ENCODE measurements around the gene WWP2.

The WWP2 gene

DNA sequence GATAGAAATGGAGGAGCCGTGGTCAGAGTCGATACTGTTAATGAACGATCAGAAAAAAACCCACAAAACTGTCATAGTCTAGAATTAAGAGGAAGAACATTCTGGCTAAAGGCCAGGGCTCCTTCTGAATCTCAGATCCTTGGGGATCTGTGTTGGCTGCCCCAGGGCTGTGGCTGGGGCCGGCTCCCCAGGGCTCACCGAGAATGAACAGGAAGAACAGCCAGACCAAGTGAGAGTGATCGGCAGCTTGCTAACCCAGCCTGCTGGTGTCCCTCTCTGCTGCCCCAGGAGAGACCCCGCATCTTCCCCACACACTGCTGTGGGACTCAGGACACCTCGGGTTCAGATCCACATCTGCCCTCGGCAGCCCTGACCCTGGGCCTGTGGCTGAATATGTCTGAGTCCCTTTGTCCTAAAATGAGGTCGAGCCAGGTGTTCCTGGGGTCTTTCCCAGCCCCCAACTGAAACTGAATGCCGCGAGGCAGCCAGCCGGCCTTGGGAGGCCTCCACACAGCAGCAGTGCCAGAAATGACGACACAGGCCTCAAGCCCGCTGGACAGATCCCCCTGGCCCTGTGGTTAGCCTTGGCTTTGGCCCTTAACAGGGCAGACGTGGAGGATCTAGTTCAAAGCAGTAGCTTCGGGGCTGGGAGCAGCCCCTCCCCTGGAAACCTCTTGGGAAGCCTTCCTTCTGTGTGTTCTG is 165.1 kb downstream of the WWP2 start:
- peak; percentile 84 for DNase-seq (ENCODE audit: low read depth)

DNA sequence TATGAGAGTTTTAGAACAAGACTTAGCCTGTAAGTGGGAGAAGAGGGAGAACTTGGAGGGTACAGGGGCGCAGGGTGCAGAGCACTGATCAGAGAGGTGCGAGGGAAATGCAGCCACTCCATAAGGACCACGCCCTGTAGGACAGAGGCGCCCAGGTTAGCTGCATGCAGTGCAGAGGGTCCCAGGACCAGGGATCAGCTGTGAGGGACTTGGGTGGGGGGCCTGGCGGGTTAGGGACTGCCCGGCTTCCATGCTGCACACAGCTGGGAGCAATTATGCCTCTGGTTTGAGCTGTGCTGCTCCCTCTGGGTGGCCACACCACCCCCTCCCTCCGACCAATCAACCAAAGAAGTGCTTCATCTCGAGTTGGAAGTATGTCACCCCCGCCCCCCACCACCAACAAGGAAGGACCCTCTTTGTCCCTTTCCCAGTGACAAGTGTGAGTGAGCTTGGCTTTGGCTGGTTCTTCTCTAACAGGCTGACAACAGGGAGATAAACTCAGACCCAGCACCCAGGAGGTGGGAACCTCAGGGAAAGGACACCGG is 166.8 kb downstream of the WWP2 start:
- no peak overlapping the region for H3K4me3 ChIP-seq (ENCODE audit: low read depth, low read length)
- DNase-seq (ENCODE audit: low read depth) = no peak
- TF ChIP-seq, protein P1, sequence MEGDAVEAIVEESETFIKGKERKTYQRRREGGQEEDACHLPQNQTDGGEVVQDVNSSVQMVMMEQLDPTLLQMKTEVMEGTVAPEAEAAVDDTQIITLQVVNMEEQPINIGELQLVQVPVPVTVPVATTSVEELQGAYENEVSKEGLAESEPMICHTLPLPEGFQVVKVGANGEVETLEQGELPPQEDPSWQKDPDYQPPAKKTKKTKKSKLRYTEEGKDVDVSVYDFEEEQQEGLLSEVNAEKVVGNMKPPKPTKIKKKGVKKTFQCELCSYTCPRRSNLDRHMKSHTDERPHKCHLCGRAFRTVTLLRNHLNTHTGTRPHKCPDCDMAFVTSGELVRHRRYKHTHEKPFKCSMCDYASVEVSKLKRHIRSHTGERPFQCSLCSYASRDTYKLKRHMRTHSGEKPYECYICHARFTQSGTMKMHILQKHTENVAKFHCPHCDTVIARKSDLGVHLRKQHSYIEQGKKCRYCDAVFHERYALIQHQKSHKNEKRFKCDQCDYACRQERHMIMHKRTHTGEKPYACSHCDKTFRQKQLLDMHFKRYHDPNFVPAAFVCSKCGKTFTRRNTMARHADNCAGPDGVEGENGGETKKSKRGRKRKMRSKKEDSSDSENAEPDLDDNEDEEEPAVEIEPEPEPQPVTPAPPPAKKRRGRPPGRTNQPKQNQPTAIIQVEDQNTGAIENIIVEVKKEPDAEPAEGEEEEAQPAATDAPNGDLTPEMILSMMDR (conservative IDR thresholded peaks at IDR 0.05; ENCODE audit: low read depth, low read length) = no peak

More for the DNA sequence above, 165.1 kb downstream of the WWP2 start:
- H3K4me3 ChIP-seq (ENCODE audit: low read depth, low read length) = no peak overlapping the region
- TF ChIP-seq, protein P1 (conservative IDR thresholded peaks at IDR 0.05; ENCODE audit: low read depth, low read length) = no peak

DNA sequence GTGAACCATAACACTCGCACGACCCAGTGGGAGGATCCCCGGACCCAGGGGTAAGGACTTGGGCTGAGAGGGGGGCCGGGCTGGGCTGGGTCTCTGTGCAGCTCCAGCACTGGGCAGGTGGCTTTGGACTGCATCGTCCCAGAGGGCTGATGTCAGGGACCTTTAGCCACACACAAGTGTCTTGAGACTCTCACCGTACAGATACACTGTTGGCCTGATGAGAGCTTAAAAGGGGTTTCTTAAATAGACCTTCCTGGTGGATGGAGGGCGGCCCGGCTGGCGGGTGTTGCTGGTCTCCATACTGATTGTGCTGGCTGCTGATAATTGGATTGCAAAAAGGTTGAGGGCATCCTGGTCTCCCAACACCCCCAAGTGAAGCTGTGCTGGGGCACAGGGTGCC is 167.3 kb downstream of the WWP2 start:
- H3K4me3 ChIP-seq (ENCODE audit: low read depth, low read length) = no peak overlapping the region
- TF ChIP-seq, protein P1 (conservative IDR thresholded peaks at IDR 0.05; ENCODE audit: low read depth, low read length) = no peak
- DNase-seq (ENCODE audit: low read depth) = no peak

DNA sequence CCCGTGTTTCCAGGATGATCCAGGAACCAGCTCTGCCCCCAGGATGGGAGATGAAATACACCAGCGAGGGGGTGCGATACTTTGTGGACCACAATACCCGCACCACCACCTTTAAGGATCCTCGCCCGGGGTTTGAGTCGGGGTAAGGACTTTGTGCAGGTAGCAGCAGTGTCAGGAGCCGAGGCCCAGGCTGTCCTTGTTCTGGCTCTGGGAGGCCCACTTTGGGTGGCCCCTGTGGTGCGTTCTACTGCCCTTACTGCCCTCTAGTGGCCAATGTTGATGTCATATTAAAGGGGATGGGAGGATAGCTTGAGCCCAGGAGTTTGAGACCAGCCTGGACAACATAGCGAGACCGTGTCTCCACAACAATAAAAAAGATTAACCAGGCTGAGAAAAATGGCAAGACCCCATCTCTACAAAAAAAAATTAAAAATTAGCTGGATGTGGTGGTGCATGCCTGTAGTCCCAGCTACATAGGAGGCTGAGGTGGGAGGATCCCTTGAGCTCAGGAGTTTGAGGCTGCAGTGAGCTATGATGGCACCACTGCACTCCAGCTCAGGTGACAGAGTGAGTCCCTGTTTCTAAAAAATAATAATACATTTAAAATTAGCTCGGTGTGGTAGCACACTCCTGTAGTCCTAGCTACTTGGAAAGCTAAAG is 168.1 kb downstream of the WWP2 start:
- no peak overlapping the region for H3K4me3 ChIP-seq (ENCODE audit: low read depth, low read length)
- TF ChIP-seq, protein P1 (conservative IDR thresholded peaks at IDR 0.05; ENCODE audit: low read depth, low read length) = peak; percentile 79
- DNase-seq (ENCODE audit: low read depth) = peak; percentile 72

DNA sequence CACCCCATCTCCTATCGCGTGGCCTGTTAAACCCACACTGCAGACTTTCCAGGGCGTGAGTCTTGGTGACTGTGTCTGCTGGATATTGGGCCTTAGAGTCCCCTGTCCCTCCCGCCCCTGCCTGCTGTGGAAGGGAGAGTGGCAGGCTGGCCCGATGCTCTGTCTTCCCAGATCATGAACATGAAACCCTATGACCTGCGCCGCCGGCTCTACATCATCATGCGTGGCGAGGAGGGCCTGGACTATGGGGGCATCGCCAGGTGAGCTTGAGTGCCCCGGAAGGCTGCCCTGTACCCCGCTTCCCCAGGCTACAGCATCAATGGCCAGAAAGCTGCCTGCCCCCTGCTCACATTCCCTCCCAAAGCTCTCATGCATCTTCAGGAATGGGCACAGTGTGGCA is 169.5 kb downstream of the WWP2 start:
- H3K4me3 ChIP-seq (ENCODE audit: low read depth, low read length) = no peak overlapping the region
- no peak for DNase-seq (ENCODE audit: low read depth)
- TF ChIP-seq, protein P1 (conservative IDR thresholded peaks at IDR 0.05; ENCODE audit: low read depth, low read length) = no peak

DNA sequence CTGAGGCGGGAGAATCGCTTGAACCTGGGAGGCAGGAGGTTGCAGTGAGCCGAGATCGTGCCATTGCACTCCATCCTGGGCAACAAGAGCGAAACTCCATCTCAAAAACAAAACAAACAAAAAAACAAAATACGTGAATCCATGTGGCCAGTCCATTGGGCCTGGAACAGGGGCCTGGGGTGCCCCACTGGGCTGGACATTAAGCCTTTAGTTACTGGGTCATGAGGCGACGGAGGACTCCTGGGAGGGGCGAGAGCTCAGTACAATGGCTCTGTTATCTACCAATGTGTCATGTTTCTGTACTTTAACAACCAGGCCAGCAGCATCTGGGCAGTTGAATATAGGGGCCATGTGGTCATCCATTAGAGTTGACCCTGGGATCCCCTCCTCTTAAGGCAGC is 170.1 kb downstream of the WWP2 start:
- H3K4me3 ChIP-seq (ENCODE audit: low read depth, low read length) = no peak overlapping the region
- DNase-seq (ENCODE audit: low read depth) = no peak
- TF ChIP-seq, protein P1 (conservative IDR thresholded peaks at IDR 0.05; ENCODE audit: low read depth, low read length) = no peak
